Activated CD4-positive, CD25-positive, alpha-beta regulatory T cell treated with anti-CD3 and anti-CD28 coated beads, Interleukin-2, amount 50 U/mL, for 24 hours (primary cell): Measurements from ENCODE around the gene CRYGN.
A peak's percentile ranks its signal among the peaks of the same experiment; 100 is the strongest.

Experiments
- ATAC-seq, 2 donors: fragments of 150-1000 bp; cut with Tn5 transposase; one replicate each; pipeline ENCODE4 v1.10.0; 2021; ENCODE audit warnings: mild to moderate bottlenecking in 1 of 2, moderate library complexity in 1 of 2

Gene CRYGN

GRCh38 chr7:151426441-151426903 lies 13.5 kb downstream of the CRYGN start:
- no peak for ATAC-seq

GRCh38 chr7:151425670-151426440 lies 14.1 kb downstream of the CRYGN start:
- ATAC-seq = no peak

GRCh38 chr7:151424799-151425198 lies 15.1 kb downstream of the CRYGN start:
- no peak for ATAC-seq

- ATAC-seq = no peak
Observed at GRCh38 chr7:151423936-151424335, 16.0 kb downstream of the CRYGN start.

GRCh38 chr7:151423226-151423625 lies 16.7 kb downstream of the CRYGN start:
- no peak for ATAC-seq

- no peak for ATAC-seq
Observed at GRCh38 chr7:151422212-151422611, 17.7 kb downstream of the CRYGN start.

- no peak for ATAC-seq
Observed at GRCh38 chr7:151420144-151420543, 19.8 kb downstream of the CRYGN start.

- ATAC-seq = no peak
Observed at GRCh38 chr7:151416941-151417315, 23.0 kb downstream of the CRYGN start.

GRCh38 chr7:151416112-151416940 lies 23.6 kb downstream of the CRYGN start:
- ATAC-seq = no peak

GRCh38 chr7:151415375-151416105 lies 24.4 kb downstream of the CRYGN start:
- no peak for ATAC-seq

GRCh38 chr7:151413241-151413640 lies 26.7 kb downstream of the CRYGN start:
- no peak for ATAC-seq

- no peak for ATAC-seq
Observed at GRCh38 chr7:151412318-151412717, 27.6 kb downstream of the CRYGN start.

GRCh38 chr7:151411551-151411950 lies 28.4 kb downstream of the CRYGN start:
- ATAC-seq = no peak

GRCh38 chr7:151410405-151411390 lies 29.2 kb downstream of the CRYGN start:
- ATAC-seq = no peak

GRCh38 chr7:151409667-151410404 lies 30.1 kb downstream of the CRYGN start, which contains the start of gene WDR86:
TSS of gene WDR86 (minus strand) at chr7:151410038. CDS start at chr7:151409589, 449 bp downstream.
- no peak for ATAC-seq

- peak in 1 of 2 donors; percentile 50 for ATAC-seq
Observed at GRCh38 chr7:151408839-151409666, 30.9 kb downstream of the CRYGN start.

GRCh38 chr7:151408498-151408838 lies 31.5 kb downstream of the CRYGN start:
- no peak for ATAC-seq

- ATAC-seq = no peak
Observed at GRCh38 chr7:151406886-151407583, 32.9 kb downstream of the CRYGN start.

- no peak for ATAC-seq
Observed at GRCh38 chr7:151406051-151406875, 33.7 kb downstream of the CRYGN start.
